K562 treated with DMSO at 1 percent for 48 hours (cell line): ENCODE data around the gene PTPN20. TPM values are rescaled to one million over a fixed set of nuclear protein-coding genes. Genes with fewer than 3 reads are reported as not detected.

ENCODE experiments used
- total RNA-seq: library from RNA; unstranded; fragments of 300-600 nt; gene quantifications from 2 replicates; pipeline ENCODE4 v1.2.3, GENCODE V29; 2022; ENCODE audit warnings: low replicate concordance; ENCODE audit errors: extremely low read depth

Gene PTPN20, protein sequence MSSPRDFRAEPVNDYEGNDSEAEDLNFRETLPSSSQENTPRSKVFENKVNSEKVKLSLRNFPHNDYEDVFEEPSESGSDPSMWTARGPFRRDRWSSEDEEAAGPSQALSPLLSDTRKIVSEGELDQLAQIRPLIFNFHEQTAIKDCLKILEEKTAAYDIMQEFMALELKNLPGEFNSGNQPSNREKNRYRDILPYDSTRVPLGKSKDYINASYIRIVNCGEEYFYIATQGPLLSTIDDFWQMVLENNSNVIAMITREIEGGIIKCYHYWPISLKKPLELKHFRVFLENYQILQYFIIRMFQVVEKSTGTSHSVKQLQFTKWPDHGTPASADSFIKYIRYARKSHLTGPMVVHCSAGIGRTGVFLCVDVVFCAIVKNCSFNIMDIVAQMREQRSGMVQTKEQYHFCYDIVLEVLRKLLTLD
- not detected in 2 replicates for total RNA-seq

DNA sequence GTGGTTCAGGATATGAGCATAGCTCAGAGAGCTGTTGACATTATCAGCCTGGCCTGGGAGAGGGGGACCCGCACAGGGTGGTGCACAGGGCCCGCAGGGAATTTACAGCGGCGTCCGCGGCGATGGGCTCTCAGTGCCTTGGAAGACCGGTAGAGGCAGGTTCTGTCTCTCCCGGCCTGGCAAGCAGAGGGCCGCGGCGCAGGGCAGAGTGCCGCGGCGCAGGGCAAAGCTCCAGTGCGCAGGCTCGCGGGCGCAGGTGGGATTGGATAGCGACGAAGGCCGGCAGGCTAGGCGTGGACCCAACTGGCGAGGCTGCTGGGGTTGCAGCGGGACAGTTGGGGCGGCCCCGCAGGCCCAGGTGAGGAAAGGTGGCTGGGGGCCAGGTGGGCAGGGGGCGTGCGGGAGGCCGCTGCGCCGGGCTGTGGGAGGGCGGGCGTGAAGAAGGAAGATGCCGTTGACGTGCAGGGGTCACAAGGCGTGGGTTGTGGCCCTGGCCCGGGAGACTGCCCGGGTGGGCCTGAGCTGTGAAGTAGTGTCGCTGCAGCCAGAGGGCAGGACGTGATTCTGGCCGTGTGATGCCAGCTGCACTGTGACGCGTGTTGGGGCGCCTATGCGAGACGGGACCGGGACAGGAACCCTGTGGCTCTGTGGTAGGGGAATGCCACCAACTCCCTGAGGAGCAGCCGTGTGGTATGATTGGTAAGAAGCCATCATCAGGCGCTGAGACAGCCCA, at the start of gene PTPN20:
Gene PTPN20, plus strand, starts transcription at position 285 of the 733 bp plus-strand sequence. CDS start 21,072 bp downstream, outside the sequence.

